GM21576 (cell line): ENCODE measurements around the gene ADAM12.
"Not testable (repeated sequence)": the region's sequence is repeated elsewhere in the genome, so short reads cannot be mapped to it uniquely, and the experiment has no call there.

Source experiments
- ATAC-seq: cut with Tn5 transposase; IDR thresholded peaks from one replicate; pipeline ENCODE4 v1.9.1; 2021; ENCODE audit warnings: mild to moderate bottlenecking, moderate library complexity; ENCODE audit not compliant: unreplicated experiment

The ADAM12 gene

DNA sequence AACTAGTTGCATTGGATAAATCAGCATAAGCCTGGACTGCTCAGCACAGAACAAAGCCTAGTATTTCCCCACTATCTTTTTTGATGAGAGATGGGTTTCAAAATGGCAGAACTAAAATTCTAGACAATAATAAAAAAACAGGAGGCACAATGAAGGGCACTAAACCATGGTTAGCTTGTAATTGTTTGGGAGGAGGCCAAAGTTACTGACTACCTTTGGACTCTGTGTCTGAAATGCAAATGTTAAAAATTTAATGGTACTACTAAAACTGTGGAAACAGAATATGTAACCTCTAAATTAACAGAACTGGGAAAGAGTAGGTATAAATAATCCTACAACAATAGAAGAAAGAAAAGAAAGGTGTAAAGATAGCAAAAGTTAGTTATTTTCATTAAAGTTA, 13.0 kb downstream of the ADAM12 start:
- ATAC-seq = no peak

- ATAC-seq = no peak
Observed at GRCh38 chr10:126374435-126374834, 13.8 kb downstream of the ADAM12 start.

DNA sequence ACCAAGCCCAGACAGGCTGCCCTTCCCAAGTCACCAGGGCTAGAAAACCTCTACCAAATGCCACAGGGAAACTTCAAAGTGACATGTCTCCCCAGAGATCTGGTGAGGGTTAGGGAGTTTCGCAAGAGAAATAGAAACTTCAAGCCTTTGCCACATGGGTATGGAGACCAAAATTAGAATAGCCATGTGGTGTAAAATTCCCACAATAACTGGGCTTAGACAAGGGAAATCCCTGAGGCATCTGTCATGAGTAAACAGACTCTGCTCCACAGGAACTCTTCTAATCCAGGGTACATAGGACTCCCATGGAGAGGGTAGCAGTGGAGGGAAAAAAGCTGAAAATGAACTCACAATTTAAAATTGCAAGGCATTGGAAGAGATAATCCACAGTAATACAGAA, 14.3 kb downstream of the ADAM12 start:
- no peak for ATAC-seq

- ATAC-seq = no peak
Observed at GRCh38 chr10:126373147-126373546, 15.1 kb downstream of the ADAM12 start.

DNA sequence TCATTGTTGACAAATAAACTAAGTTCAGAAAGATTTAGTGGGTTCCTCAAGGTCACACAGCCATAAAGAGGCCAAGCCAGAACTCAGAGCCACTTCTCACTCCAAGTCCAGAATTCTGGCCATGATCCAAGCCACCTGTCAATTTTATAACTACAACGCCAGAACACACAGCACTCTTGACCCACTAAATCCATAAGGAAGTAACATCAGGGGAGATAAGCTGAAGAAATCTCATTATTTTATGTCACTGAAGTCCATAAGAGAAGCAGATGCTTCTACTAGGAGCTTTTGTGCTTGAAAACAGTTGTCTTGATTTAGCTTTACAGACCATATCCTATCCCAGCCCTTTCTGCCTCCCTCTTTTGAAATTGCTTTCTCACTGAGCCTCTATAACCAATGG, 15.9 kb downstream of the ADAM12 start:
- no peak for ATAC-seq

DNA sequence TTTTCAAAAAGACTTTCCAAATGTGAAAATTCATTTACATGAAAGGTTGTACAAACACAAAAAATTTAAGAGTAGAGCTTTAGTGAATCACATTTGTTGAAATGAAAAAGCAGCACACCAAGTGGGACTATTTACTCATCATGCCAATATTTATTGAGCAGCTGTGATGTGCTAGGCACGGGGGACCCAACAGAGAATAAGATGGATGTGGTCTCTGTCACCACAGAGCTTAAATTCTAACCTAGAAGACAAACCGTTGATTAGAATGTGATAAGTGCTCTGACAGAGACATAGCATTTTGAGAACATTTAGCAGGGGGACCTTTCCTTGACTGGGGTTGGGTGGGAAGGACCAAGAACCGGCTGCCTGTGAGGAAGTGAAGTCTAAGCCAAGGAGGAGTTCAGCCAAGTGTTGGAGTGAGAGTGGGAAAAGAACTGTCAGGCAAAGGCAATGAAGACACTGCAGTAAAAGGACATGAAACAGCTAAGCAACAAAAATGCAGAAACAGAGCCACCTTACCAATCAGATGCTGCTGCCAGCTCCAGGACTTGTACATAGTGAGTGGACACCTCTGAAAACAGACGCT, 19.1 kb downstream of the ADAM12 start:
- ATAC-seq = no peak

DNA sequence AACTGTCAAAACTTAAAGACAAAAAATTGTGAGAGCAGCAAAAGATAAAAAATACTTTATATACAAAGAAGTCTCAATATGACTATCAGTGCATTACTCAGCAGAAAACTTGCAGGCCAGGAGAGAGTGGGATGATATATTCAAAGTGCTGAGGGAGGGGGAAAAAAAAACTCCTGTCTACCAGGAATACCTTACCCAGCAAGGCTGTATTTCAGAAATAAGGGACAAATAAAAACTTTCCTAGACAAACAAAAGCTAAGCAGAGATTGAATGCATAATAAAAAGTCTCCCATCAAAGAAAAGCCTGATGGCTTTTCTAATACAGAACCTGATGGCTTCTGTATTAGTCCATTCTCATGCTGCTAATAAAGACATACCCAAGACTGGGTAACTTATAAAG, 31.1 kb downstream of the ADAM12 start:
- no peak for ATAC-seq

- no peak for ATAC-seq
Observed at GRCh38 chr10:126353666-126354065, 34.6 kb downstream of the ADAM12 start.

DNA sequence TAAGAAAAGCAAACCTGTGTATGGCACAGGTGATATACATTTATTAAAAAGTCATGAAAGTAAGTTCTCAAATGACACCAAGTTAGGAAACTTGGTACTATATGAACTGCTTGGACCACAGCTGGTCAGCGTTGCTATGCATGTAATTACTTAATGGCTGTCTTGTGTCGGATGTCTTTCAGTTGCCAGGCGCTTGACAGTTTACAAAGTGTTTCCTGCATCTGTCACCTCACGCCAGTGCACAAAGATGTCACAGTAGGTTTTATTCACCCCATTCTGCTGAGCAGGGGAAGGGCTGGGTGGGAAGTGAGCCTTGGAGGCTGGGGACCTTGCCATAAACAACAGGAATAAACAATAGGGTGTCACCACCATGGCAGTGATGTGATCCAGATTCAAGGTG, 35.8 kb downstream of the ADAM12 start:
- no peak for ATAC-seq

GRCh38 chr10:126351021-126351420, 37.3 kb downstream of the ADAM12 start:
- ATAC-seq = no peak

GRCh38 chr10:126350216-126350992, 37.9 kb downstream of the ADAM12 start:
- ATAC-seq = no peak

GRCh38 chr10:126349676-126350075, 38.6 kb downstream of the ADAM12 start:
- ATAC-seq = no peak

DNA sequence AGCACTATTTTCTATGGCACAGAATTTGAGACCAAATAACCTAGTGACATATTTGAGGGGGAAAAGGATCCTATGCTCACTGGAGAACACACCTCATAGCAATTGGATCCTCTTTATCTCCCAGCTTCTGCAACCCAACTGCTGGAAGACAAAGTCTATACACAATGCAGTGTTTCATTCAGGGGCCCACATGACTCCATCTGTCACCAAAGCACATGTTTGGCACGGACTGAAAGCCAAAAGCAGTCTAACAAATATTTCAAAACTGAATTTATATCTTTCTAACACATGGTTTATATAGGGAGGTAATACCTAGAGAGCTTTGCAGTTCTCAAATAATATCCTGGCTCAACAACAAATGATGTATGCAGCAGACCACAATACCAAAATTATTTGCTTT, 39.2 kb downstream of the ADAM12 start:
- no peak for ATAC-seq

GRCh38 chr10:126343496-126343895, 44.8 kb downstream of the ADAM12 start:
- ATAC-seq = not testable (repeated sequence)

GRCh38 chr10:126342680-126343079, 45.6 kb downstream of the ADAM12 start:
- ATAC-seq = no peak

DNA sequence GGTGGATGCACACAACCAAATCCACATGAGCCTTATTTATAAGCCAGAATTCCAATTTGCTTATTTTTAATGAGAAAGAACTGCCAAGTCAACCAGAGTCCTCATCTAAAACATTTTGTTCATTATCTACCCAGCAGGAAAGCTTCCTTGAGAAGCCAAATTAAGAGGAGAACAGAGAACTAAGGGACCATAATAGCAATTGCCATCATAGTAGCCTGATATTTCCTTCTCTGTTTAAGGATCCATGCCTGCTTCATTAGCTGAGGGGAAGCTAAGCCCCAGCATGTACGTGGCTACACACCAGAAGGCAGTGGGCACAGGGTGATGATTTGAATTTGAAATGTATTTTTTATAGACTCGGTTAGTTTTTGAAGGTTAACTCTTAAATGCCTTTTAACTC, 46.8 kb downstream of the ADAM12 start:
- no peak for ATAC-seq

GRCh38 chr10:126337251-126337810, 50.9 kb downstream of the ADAM12 start:
- ATAC-seq = no peak

DNA sequence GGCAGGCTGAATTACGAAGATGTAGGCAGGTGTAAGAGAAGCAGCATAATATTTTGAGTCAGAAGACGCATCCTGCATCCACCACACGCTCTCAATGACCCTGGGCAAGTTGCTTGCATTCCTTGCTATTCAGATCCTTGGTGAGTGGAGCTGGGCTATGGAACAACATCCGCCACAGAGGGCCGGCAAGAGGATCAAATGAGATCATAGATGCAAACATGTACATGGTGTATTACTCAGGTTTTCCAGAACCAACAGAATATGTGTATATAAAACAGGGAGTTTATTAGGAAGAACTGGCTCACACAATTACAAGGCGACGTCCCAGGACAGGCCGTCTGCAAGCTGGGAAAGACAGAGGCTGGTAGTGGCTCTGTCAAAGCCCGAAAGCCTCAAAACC, 51.5 kb downstream of the ADAM12 start:
- no peak for ATAC-seq

- no peak for ATAC-seq
Observed at GRCh38 chr10:126334272-126334671, 54.0 kb downstream of the ADAM12 start.

DNA sequence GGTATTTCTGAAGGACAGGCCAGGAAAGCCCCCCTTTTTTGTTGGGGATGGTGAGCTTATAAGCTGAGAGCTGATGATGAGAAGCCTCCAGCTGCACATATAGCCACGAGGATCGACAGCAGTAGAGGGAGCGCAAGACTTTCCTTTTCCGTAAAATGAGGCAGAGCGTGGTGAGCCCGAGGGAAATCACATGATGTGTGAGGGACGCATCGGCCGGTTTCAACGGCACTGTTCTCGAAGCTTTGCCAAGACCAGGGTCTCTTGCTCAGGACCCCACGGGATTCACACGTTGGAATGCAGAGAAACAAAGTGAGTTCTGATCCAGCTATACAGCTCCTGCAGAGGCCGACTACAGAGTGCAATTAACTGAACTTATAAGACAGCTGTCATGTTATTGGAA, 55.7 kb downstream of the ADAM12 start:
- ATAC-seq = no peak

GRCh38 chr10:126331101-126331500, 57.2 kb downstream of the ADAM12 start:
- no peak for ATAC-seq

DNA sequence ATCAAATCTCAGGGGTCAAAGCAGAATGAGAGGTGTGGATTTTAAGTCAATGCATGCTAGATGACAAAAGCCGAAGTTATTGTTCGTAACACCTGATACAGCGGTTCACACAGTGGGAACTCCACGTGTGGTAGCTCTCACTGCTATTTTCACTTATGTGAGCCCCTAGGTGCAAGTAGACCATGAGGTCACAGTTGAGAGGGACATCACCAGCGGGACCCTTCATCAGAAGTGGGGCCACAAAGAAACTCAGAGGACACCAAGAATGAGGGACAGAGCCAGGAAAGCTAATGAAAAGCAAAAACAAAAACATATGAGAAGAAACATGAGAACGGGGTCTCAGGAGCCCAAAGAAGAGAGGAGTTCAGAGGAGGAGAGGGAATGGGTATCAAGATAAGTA, 63.5 kb downstream of the ADAM12 start:
- no peak for ATAC-seq
